Hepatocyte (in vitro differentiated cells): ENCODE data around the gene TTPAL. TPM values are rescaled to one million over a fixed set of nuclear protein-coding genes. Genes with fewer than 3 reads are reported as not detected.

Experiments
- DNase-seq: peaks from one replicate; pipeline ENCODE4 v3.0.0-alpha.2; 2016; ENCODE audit warnings: low spot score
- H2AFZ ChIP-seq: fragments of 200-600 bp; sonication (generic); 2 replicates; pipeline ENCODE4 v1.6.0; 2016; ENCODE audit warnings: antibody characterized with exemption, mild to moderate bottlenecking
- H3K27ac ChIP-seq: fragments of 200-600 bp; sonication (generic); 2 replicates; pipeline ENCODE4 v1.5.1; 2016; ENCODE audit warnings: mild to moderate bottlenecking
- H3K27me3 ChIP-seq: fragments of 200-600 bp; sonication (generic); 2 replicates; pipeline ENCODE4 v1.6.1; 2016
- H3K36me3 ChIP-seq: fragments of 200-600 bp; sonication (generic); replicated peaks from 2 replicates; pipeline ENCODE4 v1.5.1; 2016; ENCODE audit warnings: low read depth; ENCODE audit not compliant: insufficient read depth
- H3K4me1 ChIP-seq: fragments of 200-600 bp; sonication (generic); 2 replicates; pipeline ENCODE4 v1.5.1; 2016; ENCODE audit warnings: mild to moderate bottlenecking, moderate library complexity; ENCODE audit not compliant: insufficient read depth
- H3K4me2 ChIP-seq: fragments of 200-600 bp; sonication (generic); 2 replicates; pipeline ENCODE4 v1.6.0; 2016
- H3K4me3 ChIP-seq: fragments of 200-600 bp; sonication (generic); 2 replicates; pipeline ENCODE4 v1.5.1; 2016; ENCODE audit warnings: mild to moderate bottlenecking
- H3K79me2 ChIP-seq: fragments of 200-600 bp; sonication (generic); 2 replicates; pipeline ENCODE4 v1.6.0; 2017; ENCODE audit warnings: mild to moderate bottlenecking
- H3K9me2 ChIP-seq: fragments of 200-600 bp; sonication (generic); replicated peaks from 2 replicates; pipeline ENCODE4 v1.6.0; 2017; ENCODE audit warnings: mild to moderate bottlenecking; ENCODE audit not compliant: insufficient read depth
- H3K9me3 ChIP-seq: fragments of 200-600 bp; sonication (generic); 2 replicates; pipeline ENCODE4 v1.5.1; 2016; ENCODE audit warnings: low read depth, mild to moderate bottlenecking
- H4K20me1 ChIP-seq: fragments of 200-600 bp; sonication (generic); 2 replicates; pipeline ENCODE4 v1.6.0; 2016; ENCODE audit warnings: mild to moderate bottlenecking; ENCODE audit not compliant: insufficient read depth, poor library complexity, severe bottlenecking
- EZH2 ChIP-seq: fragments of 200-600 bp; sonication (generic); IDR thresholded peaks from 2 replicates; pipeline ENCODE4 v1.6.1; 2016; ENCODE audit warnings: antibody characterized with exemption, mild to moderate bottlenecking, borderline replicate concordance
- EZH2phosphoT487 ChIP-seq: fragments of 200-600 bp; sonication (generic); IDR thresholded peaks from one replicate; pipeline ENCODE4 v1.6.1; 2018; ENCODE audit warnings: antibody characterized with exemption, mild to moderate bottlenecking, low read depth, moderate library complexity; ENCODE audit not compliant: unreplicated experiment, severe bottlenecking
- WGBS: methylation state at CpG from one replicate; pipeline ENCODE4 v1.1.6; 2016; ENCODE audit warnings: low lambda C conversion rate; ENCODE audit errors: missing lambda C conversion rate; 5-methylcytosine and 5-hydroxymethylcytosine counted together
- polyA plus RNA-seq: library from polyadenylated mRNA; unstranded; fragments of >200 nt; fragmentation: Nextera tagmentation; extraction: Ambion mirVana; gene quantifications from 2 replicates; pipeline ENCODE4 v1.2.1, GENCODE V29; 2016
- total RNA-seq: library from RNA; depleted of rRNA; stranded (reverse); fragments of >200 nt; gene quantifications from 2 replicates; pipeline ENCODE4 v1.2.3, GENCODE V29; 2014
- TF ChIP-seq, protein P1 (sequence below): fragments of 200-600 bp; sonication (generic); IDR thresholded peaks from 2 replicates; pipeline ENCODE4 v1.5.1; 2016; ENCODE audit warnings: antibody characterized with exemption, mild to moderate bottlenecking; ENCODE audit not compliant: poor library complexity

Gene TTPAL
- total and polyA plus RNA-seq, 2 experiments from 2014 or later = 10.3 to 12.9 TPM

- no peaks in the 10 kb centered on the region for H3K27me3 ChIP-seq
- peaks cover 2% of the 10 kb centered on the region for H4K20me1 ChIP-seq
- peaks cover 1% of the 10 kb centered on the region for H3K4me1 ChIP-seq
- peak overlapping the region; percentile 47 for H3K27ac ChIP-seq
- H3K79me2 ChIP-seq = peaks cover 8% of the 10 kb centered on the region
- H3K4me3 ChIP-seq = no peak overlapping the region
- WGBS = 60% methylated on average over 6 of the region's 6 CpGs
- no peaks in the 10 kb centered on the region for H3K9me2 ChIP-seq
- H3K9me3 ChIP-seq = no peaks in the 10 kb centered on the region
- TF ChIP-seq, protein P1, sequence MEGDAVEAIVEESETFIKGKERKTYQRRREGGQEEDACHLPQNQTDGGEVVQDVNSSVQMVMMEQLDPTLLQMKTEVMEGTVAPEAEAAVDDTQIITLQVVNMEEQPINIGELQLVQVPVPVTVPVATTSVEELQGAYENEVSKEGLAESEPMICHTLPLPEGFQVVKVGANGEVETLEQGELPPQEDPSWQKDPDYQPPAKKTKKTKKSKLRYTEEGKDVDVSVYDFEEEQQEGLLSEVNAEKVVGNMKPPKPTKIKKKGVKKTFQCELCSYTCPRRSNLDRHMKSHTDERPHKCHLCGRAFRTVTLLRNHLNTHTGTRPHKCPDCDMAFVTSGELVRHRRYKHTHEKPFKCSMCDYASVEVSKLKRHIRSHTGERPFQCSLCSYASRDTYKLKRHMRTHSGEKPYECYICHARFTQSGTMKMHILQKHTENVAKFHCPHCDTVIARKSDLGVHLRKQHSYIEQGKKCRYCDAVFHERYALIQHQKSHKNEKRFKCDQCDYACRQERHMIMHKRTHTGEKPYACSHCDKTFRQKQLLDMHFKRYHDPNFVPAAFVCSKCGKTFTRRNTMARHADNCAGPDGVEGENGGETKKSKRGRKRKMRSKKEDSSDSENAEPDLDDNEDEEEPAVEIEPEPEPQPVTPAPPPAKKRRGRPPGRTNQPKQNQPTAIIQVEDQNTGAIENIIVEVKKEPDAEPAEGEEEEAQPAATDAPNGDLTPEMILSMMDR = no peak
- TF ChIP-seq EZH2 (no peak), EZH2phosphoT487 (no peak)
- no peak overlapping the region for H3K4me2 ChIP-seq
- no peak overlapping the region for H2AFZ ChIP-seq
- H3K36me3 ChIP-seq = no peaks in the 10 kb centered on the region
- DNase-seq = no peak
Measured at GRCh38 chr20:44526129-44526528, 50.5 kb downstream of the TTPAL start.

- no peak overlapping the region for H3K4me2 ChIP-seq
- peaks cover 6% of the 10 kb centered on the region for H3K79me2 ChIP-seq
- TF ChIP-seq EZH2 = no peak
- TF ChIP-seq, protein P1 = no peak
- no peak for TF ChIP-seq EZH2phosphoT487
- no peaks in the 10 kb centered on the region for H3K4me1 ChIP-seq
- no peaks in the 10 kb centered on the region for H4K20me1 ChIP-seq
- no peak overlapping the region for H3K27ac ChIP-seq
- no peaks in the 10 kb centered on the region for H3K27me3 ChIP-seq
- H3K4me3 ChIP-seq = no peak overlapping the region
- WGBS = 68% methylated on average over 4 of the region's 4 CpGs
- DNase-seq = no peak
- no peaks in the 10 kb centered on the region for H3K36me3 ChIP-seq
- no peaks in the 10 kb centered on the region for H3K9me2 ChIP-seq
- H3K9me3 ChIP-seq = no peaks in the 10 kb centered on the region
- no peak overlapping the region for H2AFZ ChIP-seq
Measured at GRCh38 chr20:44527716-44528199, 52.1 kb downstream of the TTPAL start.

DNA sequence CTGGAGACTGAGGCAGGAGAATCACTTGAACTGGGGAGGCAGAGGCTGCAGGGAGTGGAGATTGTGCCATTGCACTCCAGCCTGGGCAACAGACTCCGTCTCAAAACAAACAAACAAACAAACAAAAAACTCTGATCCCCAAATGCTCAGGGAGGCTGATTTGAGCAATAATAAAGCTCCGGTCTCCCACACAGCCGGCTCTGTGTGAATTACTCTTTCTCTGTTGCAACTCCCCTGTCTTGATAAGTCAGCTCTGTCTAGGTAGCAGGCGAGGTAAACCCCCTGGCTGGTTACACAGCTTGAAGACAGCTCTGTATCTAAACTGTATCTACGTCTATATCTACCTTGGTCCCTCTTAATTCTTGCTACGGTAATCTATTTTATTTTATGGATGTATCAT, 52.6 kb downstream of the TTPAL start:
- no peaks in the 10 kb centered on the region for H3K9me2 ChIP-seq
- H3K4me3 ChIP-seq = no peak overlapping the region
- peaks cover 11% of the 10 kb centered on the region for H3K79me2 ChIP-seq
- no peaks in the 10 kb centered on the region for H3K36me3 ChIP-seq
- no peak overlapping the region for H3K4me2 ChIP-seq
- 84% methylated on average over 6 of the region's 6 CpGs for WGBS
- no peaks in the 10 kb centered on the region for H4K20me1 ChIP-seq
- H3K27me3 ChIP-seq = no peaks in the 10 kb centered on the region
- no peaks in the 10 kb centered on the region for H3K4me1 ChIP-seq
- no peak overlapping the region for H2AFZ ChIP-seq
- H3K9me3 ChIP-seq = no peaks in the 10 kb centered on the region
- TF ChIP-seq, protein P1 = no peak
- TF ChIP-seq EZH2phosphoT487 (no peak), EZH2 (no peak)
- H3K27ac ChIP-seq = no peak overlapping the region
- DNase-seq = no peak
